Muscle layer of colon (tissue), 2 donors: ENCODE data around the gene AOPEP.

ENCODE experiments used
- H3K27ac ChIP-seq: one replicate; pipeline ENCODE4 v1.7.0; 2013; ENCODE audit warnings: low read depth, mild to moderate bottlenecking, low read length, moderate library complexity
- H3K27me3 ChIP-seq, 2 donors: one replicate each; pipeline ENCODE4 v1.7.0; 2013; ENCODE audit warnings: low read length in 2 of 2, mild to moderate bottlenecking in 2 of 2; ENCODE audit not compliant: insufficient read depth in 2 of 2, control insufficient read depth in 1 of 2
- H3K36me3 ChIP-seq: one replicate; pipeline ENCODE4 v1.7.0; 2013; ENCODE audit warnings: mild to moderate bottlenecking, low read length; ENCODE audit not compliant: insufficient read depth
- H3K4me1 ChIP-seq: one replicate; pipeline ENCODE4 v1.7.0; 2013; ENCODE audit warnings: mild to moderate bottlenecking, low read length; ENCODE audit not compliant: insufficient read depth
- H3K4me3 ChIP-seq, 2 donors: one replicate each; pipeline ENCODE4 v1.7.0; 2013; ENCODE audit warnings: low read length in 2 of 2, low read depth in 1 of 2, mild to moderate bottlenecking in 1 of 2, moderate library complexity in 1 of 2
- H3K9ac ChIP-seq: one replicate; pipeline ENCODE4 v1.7.0; 2013; ENCODE audit warnings: low read length
- H3K9me3 ChIP-seq: one replicate; pipeline ENCODE4 v1.7.0; 2013; ENCODE audit warnings: mild to moderate bottlenecking, low read length
- donor health status: abdominal sarcoma.
- donor health status: Adenocarcinoma of cecum.

Gene AOPEP

DNA sequence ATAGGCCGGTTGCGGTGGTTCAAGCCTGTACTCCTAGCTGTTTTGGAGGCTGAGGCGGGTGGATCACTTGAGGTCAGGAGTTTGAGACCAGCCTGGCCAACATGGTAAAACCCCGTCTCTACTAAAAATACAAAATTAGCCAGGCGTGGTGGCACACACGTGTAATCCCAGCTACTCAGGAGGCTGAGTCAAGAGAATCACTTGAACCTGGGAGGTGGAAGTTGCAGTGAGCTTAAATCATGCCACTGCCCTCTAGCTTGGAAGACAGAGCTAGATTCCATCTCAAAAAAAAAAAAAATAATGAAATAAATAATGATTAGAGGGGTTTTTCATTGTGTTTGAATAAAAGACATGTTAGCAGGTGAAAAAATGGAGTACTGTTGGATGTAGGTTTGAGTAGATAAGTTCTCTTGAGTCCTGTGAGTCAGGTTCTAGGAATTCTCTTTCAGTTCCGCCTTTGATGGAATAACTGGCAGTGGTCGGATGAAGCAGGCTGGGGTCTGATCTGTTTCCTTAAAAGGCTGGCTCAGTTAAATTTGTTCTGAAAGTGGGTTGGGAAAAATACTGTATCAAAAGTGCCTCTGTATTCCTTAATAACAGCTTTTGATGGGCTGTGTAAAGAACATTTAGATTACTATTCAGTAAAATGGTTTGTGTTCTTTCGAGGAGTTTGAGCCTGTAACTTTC is 73.2 kb downstream of the AOPEP start:
- Histone ChIP-seq H3K36me3 (peaks cover 11% of the 10 kb centered on the region), H3K9ac (no peak overlapping the region), H3K4me3 (no peak overlapping the region), H3K9me3 (no peaks in the 10 kb centered on the region), H3K4me1 (no peaks in the 10 kb centered on the region), H3K27me3 (no peaks in the 10 kb centered on the region), H3K27ac (no peak overlapping the region)

DNA sequence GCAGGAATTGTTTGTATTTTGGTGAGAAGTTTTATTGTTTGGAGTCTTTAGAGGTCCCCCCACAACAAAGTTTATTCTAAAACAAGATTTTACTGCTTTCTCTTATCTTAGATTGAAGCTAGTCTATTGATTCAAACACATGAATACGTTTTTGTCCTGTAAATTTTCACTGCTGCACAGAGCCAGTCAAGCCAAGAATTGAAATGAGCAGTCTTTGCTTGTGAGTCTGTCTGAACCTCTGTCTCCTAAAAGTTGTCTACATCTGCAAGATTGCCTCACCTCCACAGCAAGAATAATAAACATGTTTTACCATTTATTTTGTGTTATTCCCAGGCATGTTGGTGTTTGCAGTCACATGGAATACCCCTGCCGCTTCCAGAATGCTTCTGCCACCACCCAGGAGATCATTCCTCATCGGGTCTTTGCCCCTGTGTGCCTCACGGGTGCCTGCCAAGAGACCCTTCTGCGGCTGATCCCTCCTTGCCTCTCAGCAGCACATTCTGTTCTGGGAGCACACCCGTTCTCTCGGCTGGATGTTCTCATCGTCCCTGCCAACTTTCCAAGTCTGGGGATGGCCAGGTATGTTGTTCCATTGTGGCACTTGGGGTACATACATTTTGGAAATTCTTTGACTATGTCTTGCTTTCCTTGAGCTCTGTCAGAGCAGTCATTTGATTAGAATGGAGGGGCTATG is 74.1 kb downstream of the AOPEP start:
- H3K9me3 ChIP-seq = no peaks in the 10 kb centered on the region
- no peak overlapping the region for H3K9ac ChIP-seq
- peaks cover 6% of the 10 kb centered on the region for H3K4me1 ChIP-seq
- no peak overlapping the region for H3K27ac ChIP-seq
- peaks cover 11% of the 10 kb centered on the region for H3K36me3 ChIP-seq
- no peak overlapping the region for H3K4me3 ChIP-seq
- H3K27me3 ChIP-seq = no peaks in the 10 kb centered on the region

DNA sequence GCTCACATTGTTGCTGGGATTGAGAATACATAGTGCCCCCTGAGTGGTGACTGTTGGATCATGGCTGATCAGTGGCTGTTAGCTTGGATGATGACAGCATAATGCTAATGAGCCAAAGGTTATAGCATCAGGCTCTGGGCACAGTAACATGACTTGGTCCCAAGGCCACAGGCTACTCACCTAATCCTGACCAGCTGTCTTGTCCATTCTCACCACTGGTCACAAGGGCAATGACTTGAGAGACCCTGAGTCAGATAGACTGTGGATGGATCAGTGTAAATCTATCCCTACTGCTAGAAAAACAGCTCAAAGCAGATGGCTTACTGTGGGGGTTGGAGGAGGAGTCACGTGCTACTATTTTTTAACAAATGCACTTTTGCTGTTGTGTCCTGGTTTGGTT is 74.7 kb downstream of the AOPEP start:
- H3K4me1 ChIP-seq = peaks cover 11% of the 10 kb centered on the region
- no peaks in the 10 kb centered on the region for H3K9me3 ChIP-seq
- H3K4me3 ChIP-seq = no peak overlapping the region
- H3K9ac ChIP-seq = no peak overlapping the region
- H3K27me3 ChIP-seq = no peaks in the 10 kb centered on the region
- H3K27ac ChIP-seq = no peak overlapping the region
- peaks cover 11% of the 10 kb centered on the region for H3K36me3 ChIP-seq

DNA sequence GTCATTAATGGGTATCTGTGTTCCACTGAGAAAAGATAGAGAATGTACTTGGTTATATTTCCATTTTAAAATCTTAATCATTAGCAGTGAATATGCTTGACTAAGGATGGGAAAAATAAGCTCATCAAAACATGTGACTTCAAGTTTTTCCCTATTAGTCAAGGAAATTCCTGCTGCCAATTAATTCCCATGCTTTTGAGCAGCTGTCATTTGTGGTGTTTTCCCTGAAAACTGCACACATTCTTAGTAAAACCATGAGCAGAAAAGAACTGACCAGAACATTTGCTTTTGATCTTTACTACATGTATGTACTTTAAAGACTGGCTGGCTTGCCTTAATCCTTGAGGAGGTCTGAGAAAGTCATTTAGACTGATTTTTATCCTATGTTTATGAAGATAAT is 75.2 kb downstream of the AOPEP start:
- no peak overlapping the region for H3K9ac ChIP-seq
- no peaks in the 10 kb centered on the region for H3K9me3 ChIP-seq
- no peak overlapping the region for H3K4me3 ChIP-seq
- no peak overlapping the region for H3K27ac ChIP-seq
- H3K36me3 ChIP-seq = peaks cover 11% of the 10 kb centered on the region
- no peaks in the 10 kb centered on the region for H3K27me3 ChIP-seq
- peaks cover 14% of the 10 kb centered on the region for H3K4me1 ChIP-seq

DNA sequence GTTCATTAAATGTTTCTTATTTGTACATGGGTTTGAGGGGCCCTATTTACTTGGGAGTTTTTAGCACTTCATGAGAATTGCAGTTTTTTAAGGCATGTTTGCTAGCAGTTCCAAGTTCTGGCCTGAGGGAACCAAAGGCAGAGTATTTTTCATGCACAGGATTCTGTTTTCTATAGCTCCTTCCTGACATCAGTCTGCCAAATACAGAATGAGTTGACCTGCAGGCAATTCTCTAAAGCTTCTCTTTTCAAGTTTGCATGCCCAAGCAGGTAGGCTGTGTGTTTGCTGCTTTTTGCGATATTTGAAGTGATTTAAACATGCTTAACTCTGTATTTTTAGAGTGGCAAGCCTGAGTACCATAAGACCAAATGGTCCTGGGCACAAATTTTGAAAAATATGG is 75.8 kb downstream of the AOPEP start:
- Histone ChIP-seq H3K27me3 (no peaks in the 10 kb centered on the region), H3K27ac (no peak overlapping the region), H3K4me1 (peaks cover 14% of the 10 kb centered on the region), H3K36me3 (peaks cover 11% of the 10 kb centered on the region), H3K9ac (no peak overlapping the region), H3K9me3 (no peaks in the 10 kb centered on the region), H3K4me3 (no peak overlapping the region)

DNA sequence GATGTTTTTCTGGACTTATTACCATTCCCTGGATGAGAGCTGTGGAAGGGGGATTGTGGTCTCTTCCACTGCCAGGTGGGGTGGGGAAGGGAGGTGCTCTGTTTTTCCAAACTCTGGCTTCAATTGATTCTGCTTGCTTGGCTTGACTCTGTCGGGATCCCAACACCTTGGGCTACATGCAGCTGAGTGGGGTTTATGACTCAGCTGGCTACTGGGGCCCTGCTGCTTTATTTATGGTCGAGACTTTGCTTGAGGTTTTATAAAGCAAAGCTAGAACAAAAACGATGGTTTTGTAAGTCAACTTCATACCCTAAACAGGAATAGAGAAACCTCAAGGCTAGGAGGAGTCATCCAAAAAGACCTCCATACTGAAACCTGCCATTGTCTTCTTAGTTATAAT is 76.3 kb downstream of the AOPEP start:
- Histone ChIP-seq H3K27me3 (no peaks in the 10 kb centered on the region), H3K4me1 (peaks cover 14% of the 10 kb centered on the region), H3K4me3 (no peak overlapping the region), H3K36me3 (peaks cover 11% of the 10 kb centered on the region), H3K9ac (no peak overlapping the region), H3K27ac (no peak overlapping the region), H3K9me3 (no peaks in the 10 kb centered on the region)

DNA sequence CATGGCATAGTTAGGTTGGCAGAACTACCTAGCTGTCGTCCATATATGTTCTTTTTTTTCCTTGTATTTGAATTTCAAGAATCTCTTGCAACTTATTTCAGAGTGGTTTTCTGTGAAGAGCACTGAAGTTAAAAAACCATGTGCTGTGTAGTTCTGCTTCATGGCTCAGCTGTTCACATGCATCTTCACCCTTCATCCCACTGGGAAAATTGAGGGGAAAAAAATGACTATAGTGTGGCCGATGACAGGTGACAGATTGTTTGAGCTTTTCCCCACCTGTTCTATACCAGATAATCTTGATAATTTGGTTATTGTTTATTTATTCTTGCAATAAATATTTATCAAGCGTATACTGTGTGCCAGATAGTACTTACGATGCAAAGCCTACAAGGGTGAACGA is 77.8 kb downstream of the AOPEP start:
- H3K27me3 ChIP-seq = no peaks in the 10 kb centered on the region
- peaks cover 11% of the 10 kb centered on the region for H3K36me3 ChIP-seq
- H3K27ac ChIP-seq = no peak overlapping the region
- no peak overlapping the region for H3K4me3 ChIP-seq
- no peak overlapping the region for H3K9ac ChIP-seq
- peaks cover 14% of the 10 kb centered on the region for H3K4me1 ChIP-seq
- H3K9me3 ChIP-seq = no peaks in the 10 kb centered on the region

DNA sequence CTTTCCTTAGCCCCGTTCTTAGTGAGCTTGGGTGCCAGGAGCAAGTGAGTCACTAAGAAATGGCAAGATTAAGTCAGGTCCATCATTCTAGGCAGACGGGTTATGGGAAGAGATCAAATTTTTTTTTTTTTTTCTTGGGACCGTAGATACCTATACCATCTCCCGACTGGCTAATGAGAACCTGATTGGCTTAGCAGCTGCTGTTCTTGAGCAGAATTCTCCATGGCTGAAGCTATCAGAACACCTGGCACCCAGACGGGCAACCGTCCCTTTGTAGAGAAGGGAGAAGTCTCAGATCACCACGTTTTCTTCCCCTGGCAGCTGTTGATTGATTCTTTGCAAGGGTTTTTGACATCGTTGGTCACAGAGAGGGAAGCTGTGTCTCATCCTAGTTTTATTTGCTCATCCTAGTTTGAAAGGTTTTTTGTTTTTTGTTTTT is 78.6 kb downstream of the AOPEP start:
- peaks cover 14% of the 10 kb centered on the region for H3K4me1 ChIP-seq

DNA sequence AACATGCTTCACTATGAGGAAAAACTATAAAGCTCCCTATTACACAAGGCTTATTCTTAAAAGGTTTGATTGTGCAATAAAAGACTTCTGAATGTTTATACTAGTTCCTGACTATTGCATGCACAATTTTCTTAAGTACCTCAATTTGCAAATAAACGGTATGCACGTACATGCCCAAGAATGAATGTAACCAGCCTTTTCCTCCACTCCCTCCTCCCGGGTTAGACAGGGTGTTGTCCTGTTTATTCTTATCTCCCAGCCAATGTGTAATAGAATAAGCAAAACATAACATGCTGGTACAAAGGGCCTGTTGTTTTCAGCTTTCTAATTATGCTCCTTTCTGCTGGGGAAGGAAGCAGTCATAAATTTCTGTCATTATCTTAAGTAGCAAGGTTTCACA is 79.1 kb downstream of the AOPEP start:
- Histone ChIP-seq H3K27me3 (no peaks in the 10 kb centered on the region), H3K27ac (no peak overlapping the region), H3K9ac (no peak overlapping the region), H3K36me3 (peaks cover 10% of the 10 kb centered on the region), H3K4me3 (no peak overlapping the region), H3K9me3 (no peaks in the 10 kb centered on the region), H3K4me1 (peaks cover 14% of the 10 kb centered on the region)

More for the DNA sequence above, 78.6 kb downstream of the AOPEP start:
- no peak overlapping the region for H3K4me3 ChIP-seq
- no peaks in the 10 kb centered on the region for H3K27me3 ChIP-seq
- H3K9me3 ChIP-seq = no peaks in the 10 kb centered on the region
- H3K9ac ChIP-seq = no peak overlapping the region
- no peak overlapping the region for H3K27ac ChIP-seq
- H3K36me3 ChIP-seq = peaks cover 11% of the 10 kb centered on the region

DNA sequence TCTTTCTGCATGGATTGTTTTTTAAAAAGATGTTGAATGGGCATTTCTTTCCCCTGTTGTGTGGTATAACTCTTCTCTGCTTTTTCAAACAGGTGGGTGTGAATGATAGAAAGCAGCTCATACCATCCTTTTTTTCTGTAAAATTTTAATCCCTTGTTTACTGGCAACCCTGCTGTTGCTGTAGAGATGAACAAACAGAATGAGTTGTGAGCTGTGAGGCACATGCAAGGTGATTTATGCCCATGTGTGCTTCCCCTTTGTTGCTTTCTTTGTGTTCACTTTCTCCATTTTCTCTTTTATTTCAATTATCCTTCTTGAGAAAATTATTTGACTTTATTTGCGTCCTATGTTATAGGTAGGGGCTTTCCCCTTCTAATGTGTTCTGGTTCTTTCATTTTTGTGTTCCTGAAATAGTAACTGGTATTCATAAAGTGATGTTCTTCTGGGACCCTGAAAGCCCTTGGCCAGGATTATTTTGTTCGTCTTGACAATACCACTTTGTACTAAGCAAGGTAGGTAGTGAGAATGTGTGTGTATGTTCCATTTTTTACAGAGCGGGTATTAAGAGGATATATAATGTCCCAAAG is 79.9 kb downstream of the AOPEP start:
- Histone ChIP-seq H3K9ac (no peak overlapping the region), H3K4me1 (peaks cover 14% of the 10 kb centered on the region), H3K27me3 (no peaks in the 10 kb centered on the region), H3K9me3 (no peaks in the 10 kb centered on the region), H3K27ac (no peak overlapping the region), H3K4me3 (no peak overlapping the region), H3K36me3 (peaks cover 2% of the 10 kb centered on the region)

DNA sequence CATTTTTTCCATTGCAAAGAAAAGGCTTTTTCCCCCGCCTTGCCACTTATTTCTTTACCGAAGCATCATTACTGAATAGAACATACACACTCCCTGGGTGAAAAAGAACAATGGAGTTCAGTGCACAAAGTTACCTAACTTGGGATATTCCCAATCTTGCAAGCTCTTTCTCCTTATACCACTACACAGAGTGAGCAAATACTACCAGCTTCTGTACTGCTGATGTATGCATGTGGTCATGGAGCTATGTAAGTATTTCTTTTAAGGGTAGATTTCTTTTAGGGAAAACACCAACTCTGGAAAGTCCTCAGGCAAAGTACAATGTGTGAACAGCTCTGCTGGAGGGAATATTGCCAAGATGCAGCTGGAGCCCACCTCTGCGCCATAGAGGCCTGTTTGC is 81.1 kb downstream of the AOPEP start:
- Histone ChIP-seq H3K4me3 (no peak overlapping the region), H3K9ac (no peak overlapping the region), H3K36me3 (no peaks in the 10 kb centered on the region), H3K4me1 (peaks cover 20% of the 10 kb centered on the region), H3K27me3 (no peaks in the 10 kb centered on the region), H3K9me3 (no peaks in the 10 kb centered on the region), H3K27ac (no peak overlapping the region)
